HepG2 (cell line): Measurements from ENCODE around the gene HPCAL1. TPM values are rescaled to one million over a fixed set of nuclear protein-coding genes. Genes with fewer than 3 reads are reported as not detected.

ENCODE experiments used
- CTCF ChIP-seq: sonication (generic); formaldehyde crosslinking; IDR thresholded peaks from 2 replicates; pipeline ENCODE4 v1.5.0; 2020; ENCODE audit warnings: mild to moderate bottlenecking, missing genetic modification reagents, moderate library complexity
- FOXC1 ChIP-seq: sonication (generic); formaldehyde crosslinking; IDR thresholded peaks from 2 replicates; pipeline ENCODE4 v1.8.0; 2022; ENCODE audit warnings: mild to moderate bottlenecking, missing genetic modification reagents, borderline replicate concordance
- GTF3A ChIP-seq: sonication (generic); formaldehyde crosslinking; conservative IDR thresholded peaks from 2 replicates; pipeline ENCODE4 v1.4.0; 2020; ENCODE audit warnings: mild to moderate bottlenecking, missing genetic modification reagents
- MYC ChIP-seq: sonication (generic); formaldehyde crosslinking; IDR thresholded peaks from 2 replicates; pipeline ENCODE4 v1.9.0; 2021; ENCODE audit warnings: missing genetic modification reagents, borderline replicate concordance
- PATZ1 ChIP-seq: sonication (generic); formaldehyde crosslinking; IDR thresholded peaks from 2 replicates; pipeline ENCODE4 v1.4.0; 2020; ENCODE audit warnings: missing genetic modification reagents
- PRDM4 ChIP-seq: sonication (generic); formaldehyde crosslinking; IDR thresholded peaks from 2 replicates; pipeline ENCODE4 v1.9.0; 2021; ENCODE audit warnings: missing genetic modification reagents, borderline replicate concordance
- SALL1 ChIP-seq: sonication (generic); formaldehyde crosslinking; IDR thresholded peaks from 2 replicates; pipeline ENCODE4 v1.8.0; 2022; ENCODE audit warnings: mild to moderate bottlenecking, missing genetic modification reagents
- TBX3 ChIP-seq: fragments of 450-650 bp; IDR thresholded peaks from 2 replicates; pipeline ENCODE4 v1.6.1; 2017; ENCODE audit warnings: antibody characterized with exemption, mild to moderate bottlenecking, inconsistent platforms, borderline replicate concordance
- U2AF2 ChIP-seq: fragments of 200-400 bp; formaldehyde crosslinking; IDR thresholded peaks from 2 replicates; pipeline ENCODE4 v1.6.1; 2017; ENCODE audit warnings: low read depth, mild to moderate bottlenecking, low read length
- ZFYVE20 ChIP-seq: sonication (generic); formaldehyde crosslinking; IDR thresholded peaks from 2 replicates; pipeline ENCODE4 v1.8.0; 2023; ENCODE audit warnings: low read depth, mild to moderate bottlenecking, moderate library complexity, missing genetic modification reagents, borderline replicate concordance
- ZNF253 ChIP-seq: sonication (generic); formaldehyde crosslinking; IDR thresholded peaks from 2 replicates; pipeline ENCODE4 v1.8.0; 2022; ENCODE audit warnings: mild to moderate bottlenecking, missing genetic modification reagents, borderline replicate concordance
- ZNF329 ChIP-seq: sonication (generic); formaldehyde crosslinking; IDR thresholded peaks from 2 replicates; pipeline ENCODE4 v1.9.0; 2021; ENCODE audit warnings: low read depth, mild to moderate bottlenecking, missing genetic modification reagents
- ZNF333 ChIP-seq: sonication (generic); formaldehyde crosslinking; IDR thresholded peaks from 2 replicates; pipeline ENCODE4 v1.4.0; 2020; ENCODE audit warnings: mild to moderate bottlenecking, missing genetic modification reagents, borderline replicate concordance
- ZNF430 ChIP-seq: sonication (generic); formaldehyde crosslinking; IDR thresholded peaks from 2 replicates; pipeline ENCODE4 v1.9.0; 2021; ENCODE audit warnings: mild to moderate bottlenecking, missing genetic modification reagents
- ZNF619 ChIP-seq: sonication (generic); formaldehyde crosslinking; IDR thresholded peaks from 2 replicates; pipeline ENCODE4 v1.4.0; 2020; ENCODE audit warnings: mild to moderate bottlenecking, missing genetic modification reagents
- ZNF710 ChIP-seq: sonication (generic); formaldehyde crosslinking; IDR thresholded peaks from 2 replicates; pipeline ENCODE4 v1.5.0; 2020; ENCODE audit warnings: mild to moderate bottlenecking, missing genetic modification reagents, borderline replicate concordance
- ZNF749 ChIP-seq: sonication (generic); formaldehyde crosslinking; IDR thresholded peaks from 2 replicates; pipeline ENCODE4 v1.8.0; 2022; ENCODE audit warnings: mild to moderate bottlenecking, missing genetic modification reagents, moderate library complexity, borderline replicate concordance
- ZNF768 ChIP-seq: sonication (generic); formaldehyde crosslinking; IDR thresholded peaks from 2 replicates; pipeline ENCODE4 v1.4.0; 2020; ENCODE audit warnings: missing genetic modification reagents
- ZNF839 ChIP-seq: sonication (generic); formaldehyde crosslinking; IDR thresholded peaks from 2 replicates; pipeline ENCODE4 v1.4.0; 2020; ENCODE audit warnings: missing genetic modification reagents, mild to moderate bottlenecking, borderline replicate concordance
- ZNF891 ChIP-seq: sonication (generic); formaldehyde crosslinking; IDR thresholded peaks from 2 replicates; pipeline ENCODE4 v1.5.0; 2020; ENCODE audit warnings: mild to moderate bottlenecking, missing genetic modification reagents
- polyA plus RNA-seq, 8 experiments: library from polyadenylated mRNA; depleted of rRNA in 3 of 8; stranded (reverse) in 7 of 8; unstranded in 1 of 8; fragments of >200 nt; fragmentation: Illumina TruSeq in 4 of 8; extraction: Trizol in 4 of 8; gene quantifications; 2 replicates each; pipeline versions ENCODE4 v1.2.1 to v1.2.3, GENCODE V29; 2011 to 2016; ENCODE audit warnings: low read depth in 4 of 8, missing spikeins in 1 of 8, mixed read lengths in 1 of 8; ENCODE audit not compliant: insufficient read depth in 1 of 8
- total RNA-seq, 5 experiments: library from RNA; depleted of rRNA; stranded (reverse); fragments of >200 nt; fragmentation: Illumina TruSeq; extraction: Trizol; gene quantifications; 2 replicates each; pipeline ENCODE4 v1.2.3, GENCODE V29; 2016; ENCODE audit warnings: low read depth in 1 of 5

HPCAL1 gene
- total and polyA plus RNA-seq, 2 of the 13 experiments (the other 11 are each of a cell fraction or from before 2014, with no cell fraction given) = 29.5 to 29.9 TPM

- TF ChIP-seq ZNF710 (CRISPR knock-in tag) (0 out of 2 replicates have a peak, but pooled peaks have one; percentile 28), ZNF430 (no peak), TBX3 (no peak), FOXC1 (CRISPR knock-in tag) (no peak), CTCF (CRISPR knock-in tag) (no peak), PRDM4 (CRISPR knock-in tag) (no peak), U2AF2 (no peak), ZNF749 (CRISPR knock-in tag) (no peak), ZNF329 (CRISPR knock-in tag) (no peak), ZNF619 (CRISPR knock-in tag) (no peak), ZNF253 (0 out of 2 replicates have a peak, but pooled peaks have one; percentile 42), SALL1 (no peak), ZFYVE20 (CRISPR knock-in tag) (no peak), PATZ1 (CRISPR knock-in tag) (peak; percentile 58), GTF3A (CRISPR knock-in tag) (no peak), MYC (CRISPR knock-in tag) (no peak; the same call in 1 of the 2 replicates), ZNF768 (peak; percentile 34; the same call in 1 of the 2 replicates), ZNF333 (peak; percentile 47; the same call in 1 of the 2 replicates), ZNF891 (CRISPR knock-in tag) (0 out of 2 replicates have a peak, but pooled peaks have one; percentile 26), ZNF839 (CRISPR knock-in tag) (no peak)
Observed at GRCh38 chr2:10432311-10433181, 129.8 kb downstream of the HPCAL1 start (continued).
